Activated CD4-positive, alpha-beta memory T cell treated with anti-CD3 and anti-CD28 coated beads, Interleukin-2, amount 10 ng/mL, durations not matched to agents 7 days and 5 days (primary cell): Measurements from ENCODE around the gene JAKMIP3. TPM values are rescaled to one million over a fixed set of nuclear protein-coding genes. Genes with fewer than 3 reads are reported as not detected.

ENCODE experiments used
- CTCF ChIA-PET: fragments of 350-600 bp; sonication (Branson Sonifier 250); formaldehyde crosslinking; loops from one replicate; lab custom pipeline; 2021; ENCODE audit warnings: antibody characterized with exemption, inconsistent platforms; lab: Charles Lee
- POLR2A ChIA-PET: fragments of 350-600 bp; sonication (Branson Sonifier 250); formaldehyde crosslinking; loops from one replicate; lab custom pipeline; 2021; ENCODE audit warnings: antibody characterized with exemption; lab: Charles Lee
- DNase-seq: peaks from one replicate; pipeline ENCODE4 v3.0.0-alpha.2; 2020
- H3K27ac Mint-ChIP-seq: one replicate; pipeline ENCODE4 v1.8.0; 2021; ENCODE audit warnings: mild to moderate bottlenecking, mixed read lengths
- H3K27me3 Mint-ChIP-seq: one replicate; pipeline ENCODE4 v1.8.0; 2021; ENCODE audit warnings: mixed read lengths
- H3K36me3 Mint-ChIP-seq: one replicate; pipeline ENCODE4 v1.8.0; 2021; ENCODE audit warnings: low read depth, mixed read lengths
- H3K4me1 Mint-ChIP-seq: one replicate; pipeline ENCODE4 v1.8.0; 2021; ENCODE audit warnings: mixed read lengths
- H3K4me3 Mint-ChIP-seq: one replicate; pipeline ENCODE4 v1.8.0; 2021; ENCODE audit warnings: mild to moderate bottlenecking, mixed read lengths
- H3K9me3 Mint-ChIP-seq: one replicate; pipeline ENCODE4 v1.8.0; 2021; ENCODE audit warnings: mixed read lengths
- total RNA-seq, 2 experiments: library from RNA; stranded (reverse); gene quantifications; one replicate each; pipeline ENCODE4 v1.2.3, GENCODE V29; 2021

The JAKMIP3 gene
- total RNA-seq: under 1 TPM; 0.83 to 0.90 TPM

- Mint-ChIP-seq H3K4me3 (peak within 1 kb of the TSS; percentile 30), H3K27ac (no peak within 1 kb of the TSS), H3K4me1 (no peaks in the 10 kb centered on the region), H3K36me3 (no peaks in the 10 kb centered on the region), H3K27me3 (peaks cover 5% of the 10 kb centered on the region), H3K9me3 (no peaks in the 10 kb centered on the region)
- ChIA-PET POLR2A (no interaction called here), CTCF (interaction anchor here (1.1 kb wide), 1 partner anchor 77 kb away, joined by 3 read pairs; no protein-coding TSS in a partner anchor)
- no peak for DNase-seq
Observed at GRCh38 chr10:132065491-132066105, at the start of gene JAKMIP3. TSS of gene JAKMIP3 (plus strand) at chr10:132065946. CDS start at chr10:132104809, 38,863 bp downstream.

- Mint-ChIP-seq H3K9me3 (no peaks in the 10 kb centered on the region), H3K36me3 (no peaks in the 10 kb centered on the region), H3K27me3 (peaks cover 5% of the 10 kb centered on the region), H3K27ac (no peak overlapping the region), H3K4me1 (peaks cover 2% of the 10 kb centered on the region), H3K4me3 (no peak overlapping the region)
- ChIA-PET POLR2A (no interaction called here), CTCF (no interaction called here)
- DNase-seq: no peak
Observed at GRCh38 chr10:132016514-132016913, 49.2 kb upstream of the JAKMIP3 start.

DNA sequence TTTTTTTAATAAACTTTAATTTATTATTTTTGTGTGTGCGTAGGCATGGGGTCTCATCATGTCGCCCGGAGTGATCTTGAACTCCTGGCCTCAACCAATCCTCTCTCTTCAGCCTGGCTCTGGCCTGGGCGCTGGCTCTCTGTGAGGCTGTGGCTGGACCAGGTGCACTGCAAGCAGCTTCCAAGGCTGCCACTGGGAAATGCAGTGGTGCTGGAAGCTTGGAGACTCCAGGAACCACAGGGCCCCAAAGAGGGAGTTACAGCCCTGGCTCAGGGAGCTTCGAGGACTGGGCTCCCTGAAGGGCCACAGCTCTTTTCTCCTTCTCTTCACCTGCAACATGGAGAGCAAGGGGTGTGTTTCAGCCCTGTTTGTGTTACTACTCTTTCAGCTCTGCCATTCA is 47.3 kb upstream of the JAKMIP3 start:
- ChIA-PET POLR2A (no interaction called here), CTCF (no interaction called here)
- H3K36me3 Mint-ChIP-seq: no peaks in the 10 kb centered on the region
- no peak overlapping the region for H3K4me3 Mint-ChIP-seq
- H3K4me1 Mint-ChIP-seq: peaks cover 6% of the 10 kb centered on the region
- peaks cover 5% of the 10 kb centered on the region for H3K27me3 Mint-ChIP-seq
- no peaks in the 10 kb centered on the region for H3K9me3 Mint-ChIP-seq
- no peak for DNase-seq
- H3K27ac Mint-ChIP-seq: no peak overlapping the region

- Mint-ChIP-seq H3K9me3 (no peaks in the 10 kb centered on the region), H3K4me1 (peaks cover 6% of the 10 kb centered on the region), H3K36me3 (no peaks in the 10 kb centered on the region), H3K27me3 (peaks cover 8% of the 10 kb centered on the region), H3K4me3 (no peak overlapping the region), H3K27ac (no peak overlapping the region)
- ChIA-PET POLR2A (no interaction called here), CTCF (no interaction called here)
- DNase-seq: no peak
Observed at GRCh38 chr10:132019366-132019765, 46.4 kb upstream of the JAKMIP3 start.

DNA sequence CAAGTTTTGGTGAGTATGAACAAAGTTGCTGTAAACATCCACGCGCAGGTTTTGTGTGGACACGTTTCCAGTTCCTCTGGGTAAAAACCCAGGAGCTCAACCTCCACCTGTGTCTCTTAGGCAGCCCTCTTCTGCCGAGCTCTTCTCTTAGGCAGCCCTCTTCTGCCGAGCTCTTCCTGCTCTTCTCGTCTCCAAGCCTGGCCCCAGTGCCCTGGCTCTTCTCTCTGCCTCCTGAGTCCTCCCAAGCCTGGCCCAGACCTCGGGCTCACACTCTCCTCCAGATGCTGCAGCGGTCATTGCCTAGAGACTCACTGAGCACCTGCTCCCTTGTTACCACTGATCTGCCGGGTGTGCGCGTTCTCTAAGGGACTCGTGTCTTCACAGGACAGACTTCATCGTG is 45.3 kb upstream of the JAKMIP3 start:
- H3K9me3 Mint-ChIP-seq: no peaks in the 10 kb centered on the region
- no peak overlapping the region for H3K27ac Mint-ChIP-seq
- no peak overlapping the region for H3K4me3 Mint-ChIP-seq
- peaks cover 4% of the 10 kb centered on the region for H3K4me1 Mint-ChIP-seq
- ChIA-PET POLR2A (no interaction called here), CTCF (interaction anchor here (2.0 kb wide), 1 partner anchor 135 kb away, joined by 10 read pairs; no protein-coding TSS in a partner anchor)
- DNase-seq: no peak
- H3K36me3 Mint-ChIP-seq: no peaks in the 10 kb centered on the region
- H3K27me3 Mint-ChIP-seq: peaks cover 17% of the 10 kb centered on the region

DNA sequence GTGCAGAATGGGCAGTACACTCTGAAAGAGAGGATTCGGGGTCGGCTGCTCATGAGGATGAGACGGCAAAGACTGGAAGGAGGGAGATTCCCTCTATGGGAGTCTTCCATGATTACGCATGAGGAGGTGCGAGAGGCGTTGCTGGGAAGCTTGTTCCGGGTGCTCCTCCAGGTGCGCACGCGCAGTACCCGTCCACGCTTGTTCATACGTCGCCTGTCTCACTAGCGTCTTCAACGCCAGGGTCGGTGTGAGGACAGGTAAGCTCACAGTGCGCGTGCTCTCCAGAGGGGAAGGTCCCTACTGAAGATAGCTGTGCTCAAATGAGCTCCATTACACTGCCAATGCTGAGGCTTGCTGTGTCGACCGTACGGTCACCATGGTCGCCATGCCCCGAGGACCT is 44.7 kb upstream of the JAKMIP3 start:
- Mint-ChIP-seq H3K4me1 (peaks cover 4% of the 10 kb centered on the region), H3K27me3 (peaks cover 17% of the 10 kb centered on the region), H3K36me3 (no peaks in the 10 kb centered on the region), H3K9me3 (no peaks in the 10 kb centered on the region), H3K4me3 (no peak overlapping the region), H3K27ac (no peak overlapping the region)
- CTCF ChIA-PET: interaction anchor here (0.5 to 2.0 kb wide), 2 partner anchors 38 to 135 kb away, joined by 3 to 10 read pairs; no protein-coding TSS in a partner anchor
- no peak for DNase-seq
- POLR2A ChIA-PET: no interaction called here

- POLR2A ChIA-PET: no interaction called here
- H3K4me1 Mint-ChIP-seq: peaks cover 4% of the 10 kb centered on the region
- H3K9me3 Mint-ChIP-seq: no peaks in the 10 kb centered on the region
- H3K27ac Mint-ChIP-seq: no peak overlapping the region
- DNase-seq: no peak
- H3K36me3 Mint-ChIP-seq: no peaks in the 10 kb centered on the region
- H3K27me3 Mint-ChIP-seq: peaks cover 19% of the 10 kb centered on the region
- CTCF ChIA-PET: interaction anchor here (0.5 to 2.0 kb wide), 2 partner anchors 39 to 136 kb away, joined by 3 to 10 read pairs; no protein-coding TSS in a partner anchor
- H3K4me3 Mint-ChIP-seq: no peak overlapping the region
Observed at GRCh38 chr10:132021504-132022143, 44.1 kb upstream of the JAKMIP3 start.

DNA sequence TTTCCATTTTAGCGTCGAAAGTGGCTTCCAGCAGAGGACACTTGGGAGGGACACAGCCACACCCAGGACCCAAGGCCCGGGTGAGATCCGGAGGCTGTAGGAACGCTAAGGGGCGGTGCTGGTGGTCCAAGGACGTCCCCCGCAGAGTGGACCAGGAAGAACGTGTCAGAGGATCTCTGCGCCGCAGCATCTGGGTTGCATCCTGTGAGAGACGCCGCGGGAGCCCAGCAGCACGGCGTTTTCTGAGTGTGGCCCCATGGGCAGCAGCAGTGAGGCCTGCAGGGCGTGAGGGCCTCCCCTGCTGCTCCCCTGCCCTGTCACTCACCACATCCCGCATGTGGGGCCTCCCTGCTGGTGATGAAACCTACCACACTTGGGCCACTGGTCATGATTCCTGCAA is 43.5 kb upstream of the JAKMIP3 start:
- peaks cover 4% of the 10 kb centered on the region for H3K4me1 Mint-ChIP-seq
- no peaks in the 10 kb centered on the region for H3K36me3 Mint-ChIP-seq
- H3K27me3 Mint-ChIP-seq: peaks cover 21% of the 10 kb centered on the region
- no peak for DNase-seq
- no peaks in the 10 kb centered on the region for H3K9me3 Mint-ChIP-seq
- H3K27ac Mint-ChIP-seq: no peak overlapping the region
- POLR2A ChIA-PET: no interaction called here
- no peak overlapping the region for H3K4me3 Mint-ChIP-seq
- CTCF ChIA-PET: interaction anchor here (0.8 to 2.3 kb wide), 19 partner anchors 8 to 156 kb away, joined by 3 to 81 read pairs (median 4); partner anchors contain the start of gene BNIP3

- peaks cover 4% of the 10 kb centered on the region for H3K4me1 Mint-ChIP-seq
- no peak overlapping the region for H3K27ac Mint-ChIP-seq
- ChIA-PET POLR2A (interaction anchor here (1.0 kb wide), 1 partner anchor 138 kb away, joined by 3 read pairs; no protein-coding TSS in a partner anchor), CTCF (interaction anchor here (0.6 to 2.3 kb wide), 27 partner anchors 8 to 157 kb away, joined by 3 to 81 read pairs (median 4); partner anchors contain the start of gene BNIP3)
- no peaks in the 10 kb centered on the region for H3K9me3 Mint-ChIP-seq
- DNase-seq: peak; percentile 79
- no peak overlapping the region for H3K4me3 Mint-ChIP-seq
- no peaks in the 10 kb centered on the region for H3K36me3 Mint-ChIP-seq
- H3K27me3 Mint-ChIP-seq: peaks cover 24% of the 10 kb centered on the region
Observed at GRCh38 chr10:132023092-132023811, 42.5 kb upstream of the JAKMIP3 start.

DNA sequence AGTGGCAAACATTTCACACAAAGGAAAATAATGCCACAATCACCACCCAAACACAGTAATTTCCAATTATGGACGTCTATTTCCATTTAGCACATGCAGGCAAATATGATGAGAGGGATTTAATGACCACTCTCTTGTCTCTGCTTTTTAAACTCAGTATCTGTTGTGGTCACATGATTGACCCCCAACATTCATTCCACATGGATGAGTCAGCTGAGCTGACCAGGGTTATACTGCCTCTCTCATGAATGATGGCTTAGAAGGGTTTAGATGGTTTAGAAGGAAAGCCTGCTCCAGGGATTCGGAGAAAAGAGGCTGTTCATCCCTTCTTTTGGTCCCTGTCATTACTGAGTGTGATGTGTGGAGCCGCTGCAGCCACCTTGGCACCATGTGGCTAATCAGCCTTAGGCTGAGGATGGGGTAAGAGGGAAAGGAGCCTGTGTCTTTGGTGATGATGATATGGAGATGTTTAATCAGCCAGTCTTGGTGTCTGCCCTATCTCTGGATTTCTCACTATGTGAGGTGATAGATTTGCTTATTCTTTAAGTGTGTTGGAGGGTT is 38.2 kb upstream of the JAKMIP3 start:
- peaks cover 42% of the 10 kb centered on the region for H3K27me3 Mint-ChIP-seq
- no peak overlapping the region for H3K4me3 Mint-ChIP-seq
- H3K4me1 Mint-ChIP-seq: peaks cover 9% of the 10 kb centered on the region
- ChIA-PET POLR2A (interaction anchor here (0.5 kb wide), 1 partner anchor 73 kb away, joined by 3 read pairs; no protein-coding TSS in a partner anchor), CTCF (no interaction called here)
- no peak overlapping the region for H3K27ac Mint-ChIP-seq
- DNase-seq: no peak
- H3K9me3 Mint-ChIP-seq: no peaks in the 10 kb centered on the region
- no peaks in the 10 kb centered on the region for H3K36me3 Mint-ChIP-seq

DNA sequence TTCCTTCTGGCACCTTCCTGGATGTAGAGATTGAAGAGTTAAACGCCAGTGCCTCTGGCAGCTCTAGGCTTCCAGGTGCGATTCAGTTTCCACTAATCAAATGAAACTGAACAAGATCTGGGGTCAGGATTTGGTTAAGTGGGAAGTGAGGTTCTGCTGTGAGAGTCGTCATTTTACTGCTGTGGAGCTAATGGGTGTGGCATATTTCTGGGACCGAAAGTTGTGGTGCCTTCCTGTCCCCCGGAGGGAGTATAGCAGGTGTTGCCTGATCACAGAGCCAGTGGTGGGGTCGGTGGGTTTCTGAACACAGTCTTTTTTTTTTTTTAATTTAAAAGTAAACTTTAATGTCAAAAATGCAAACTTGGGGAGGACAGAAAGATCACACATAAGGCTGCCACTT is 37.0 kb upstream of the JAKMIP3 start:
- H3K4me1 Mint-ChIP-seq: peaks cover 5% of the 10 kb centered on the region
- DNase-seq: no peak
- H3K9me3 Mint-ChIP-seq: no peaks in the 10 kb centered on the region
- H3K27me3 Mint-ChIP-seq: peaks cover 42% of the 10 kb centered on the region
- ChIA-PET POLR2A (no interaction called here), CTCF (interaction anchor here (0.6 kb wide), 1 partner anchor 98 kb away, joined by 3 read pairs; no protein-coding TSS in a partner anchor)
- no peak overlapping the region for H3K4me3 Mint-ChIP-seq
- H3K36me3 Mint-ChIP-seq: no peaks in the 10 kb centered on the region
- no peak overlapping the region for H3K27ac Mint-ChIP-seq

- CTCF ChIA-PET: interaction anchor here (1.1 kb wide), 1 partner anchor 8 kb away, joined by 3 read pairs; no protein-coding TSS in a partner anchor
- POLR2A ChIA-PET: no interaction called here
- no peak overlapping the region for H3K27ac Mint-ChIP-seq
- no peaks in the 10 kb centered on the region for H3K36me3 Mint-ChIP-seq
- no peak for DNase-seq
- no peaks in the 10 kb centered on the region for H3K9me3 Mint-ChIP-seq
- peaks cover 50% of the 10 kb centered on the region for H3K27me3 Mint-ChIP-seq
- peaks cover 5% of the 10 kb centered on the region for H3K4me1 Mint-ChIP-seq
- H3K4me3 Mint-ChIP-seq: no peak overlapping the region
Observed at GRCh38 chr10:132030898-132031463, 34.8 kb upstream of the JAKMIP3 start.
